ACHN (cell line): ENCODE measurements around the gene LRRC56.

Experiments used
- DNase-seq: peaks from one replicate; pipeline ENCODE4 v3.0.0-alpha.2; 2015
- in situ Hi-C: cut with HindIII; loops from 2 replicates; pipeline ENCODE4 v1.10.0; 2017; ENCODE audit warnings: low sequenced_read_pairs, low pct_ligation_motif_present, low pct_unique_long_range_greater_than_20kb

Gene LRRC56

DNA sequence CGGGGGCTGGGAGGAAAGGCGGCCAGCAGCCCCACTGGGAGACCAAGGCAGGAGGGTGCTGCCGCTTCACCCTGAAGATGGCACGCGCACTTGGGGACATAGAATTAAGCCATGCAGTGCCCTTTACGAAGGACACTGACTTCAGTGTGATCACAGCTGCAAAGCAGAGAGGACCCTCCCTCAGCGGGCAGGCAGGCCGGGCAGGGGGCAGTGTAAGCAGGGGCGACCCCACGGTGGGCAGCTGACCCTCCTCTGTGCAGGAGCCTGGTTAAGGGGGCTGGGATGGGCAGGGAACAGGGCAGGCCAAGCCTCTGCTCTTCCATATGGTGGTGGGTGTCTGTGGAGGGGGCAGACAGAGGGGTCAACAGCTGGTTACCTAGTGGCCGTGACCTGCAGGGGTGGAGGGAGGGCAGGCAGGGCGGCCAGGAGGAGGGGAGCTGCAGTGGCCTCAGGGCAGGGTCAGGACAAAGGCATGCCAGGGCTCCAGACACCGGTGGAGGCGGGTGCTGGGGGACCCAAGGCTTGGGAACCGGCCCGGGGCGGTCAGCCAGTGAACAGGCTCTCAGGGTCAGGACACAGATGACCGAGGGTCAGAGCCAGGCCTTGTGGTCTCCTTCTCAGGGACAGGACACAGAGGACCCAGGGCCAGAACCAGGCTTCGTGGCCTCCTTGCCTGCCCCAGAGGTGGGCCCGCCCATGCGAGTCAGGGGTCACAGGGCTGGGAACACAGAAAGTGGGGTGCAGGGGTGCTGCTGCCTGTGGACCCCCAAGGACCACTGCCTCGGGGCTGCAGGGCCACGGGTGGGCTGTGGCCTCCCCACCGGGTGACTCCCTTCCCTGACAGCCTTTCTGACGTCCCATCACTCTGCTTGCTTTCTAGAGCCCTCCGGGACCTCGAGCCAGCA, 16.0 kb downstream of the LRRC56 start:
- in situ Hi-C loops: no loop called here

DNA sequence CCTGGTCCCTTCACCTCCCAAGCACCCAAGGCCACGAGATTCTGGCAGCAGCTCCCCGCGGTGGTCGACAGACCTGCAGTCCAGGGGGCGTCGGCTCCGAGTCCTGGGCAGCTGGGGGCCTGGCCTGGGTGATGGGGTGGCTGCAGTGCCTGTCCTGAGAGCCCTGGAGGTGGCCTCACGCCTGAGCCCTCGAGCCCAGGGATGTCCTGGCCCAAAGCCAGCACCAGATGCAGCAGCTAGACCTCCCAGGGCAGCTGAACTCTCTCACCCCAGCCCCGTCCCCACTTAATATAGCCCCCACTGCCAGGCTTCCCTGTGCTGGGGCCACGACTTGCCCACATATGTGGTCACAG, 16.6 kb downstream of the LRRC56 start:
- in situ Hi-C loops: no loop called here

More for the DNA sequence above, 16.0 kb downstream of the LRRC56 start:
- DNase-seq: no peak

DNA sequence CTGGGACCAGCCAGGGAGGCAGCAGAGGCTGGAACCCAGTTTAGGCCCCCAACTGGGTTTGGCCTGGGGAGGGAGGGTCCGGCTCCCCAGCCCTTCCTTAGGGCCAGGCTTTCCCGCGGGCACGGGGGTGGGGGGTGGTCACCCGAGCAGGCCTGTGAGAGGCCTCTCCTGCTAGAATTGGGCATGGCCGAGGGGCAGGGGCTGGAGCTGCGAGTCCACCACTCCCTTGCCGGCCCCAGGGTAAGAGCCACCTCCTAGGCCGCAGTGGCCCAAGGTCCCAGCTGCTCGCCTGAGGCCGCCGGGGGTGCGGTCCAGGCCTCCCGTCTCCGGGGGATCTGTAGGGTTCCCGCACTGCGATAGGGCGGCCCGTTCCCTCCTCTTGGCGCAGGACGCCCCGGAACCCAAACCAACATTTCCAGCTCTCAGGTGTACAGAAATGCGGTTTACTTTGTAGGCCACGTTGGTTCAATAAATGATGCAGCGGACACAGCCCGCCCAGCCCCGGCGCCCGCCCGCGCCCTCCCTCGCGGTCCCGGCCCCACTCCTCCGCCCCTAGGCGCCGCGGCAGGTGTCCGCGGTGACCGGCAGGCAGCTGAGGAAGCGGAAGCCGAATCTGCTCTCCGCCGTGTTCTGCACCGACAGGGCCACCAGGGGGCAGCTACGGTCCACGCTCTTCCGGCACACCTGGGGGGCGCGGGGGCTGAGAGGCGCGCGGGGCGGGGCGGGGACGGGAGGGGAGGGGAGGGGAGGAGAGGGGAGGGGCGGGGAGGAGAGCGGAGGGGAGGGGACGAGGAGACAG, 17.3 kb downstream of the LRRC56 start:
- DNase-seq: peak; percentile 72
- in situ Hi-C loops: no loop called here

More for the DNA sequence above, 16.6 kb downstream of the LRRC56 start:
- no peak for DNase-seq

DNA sequence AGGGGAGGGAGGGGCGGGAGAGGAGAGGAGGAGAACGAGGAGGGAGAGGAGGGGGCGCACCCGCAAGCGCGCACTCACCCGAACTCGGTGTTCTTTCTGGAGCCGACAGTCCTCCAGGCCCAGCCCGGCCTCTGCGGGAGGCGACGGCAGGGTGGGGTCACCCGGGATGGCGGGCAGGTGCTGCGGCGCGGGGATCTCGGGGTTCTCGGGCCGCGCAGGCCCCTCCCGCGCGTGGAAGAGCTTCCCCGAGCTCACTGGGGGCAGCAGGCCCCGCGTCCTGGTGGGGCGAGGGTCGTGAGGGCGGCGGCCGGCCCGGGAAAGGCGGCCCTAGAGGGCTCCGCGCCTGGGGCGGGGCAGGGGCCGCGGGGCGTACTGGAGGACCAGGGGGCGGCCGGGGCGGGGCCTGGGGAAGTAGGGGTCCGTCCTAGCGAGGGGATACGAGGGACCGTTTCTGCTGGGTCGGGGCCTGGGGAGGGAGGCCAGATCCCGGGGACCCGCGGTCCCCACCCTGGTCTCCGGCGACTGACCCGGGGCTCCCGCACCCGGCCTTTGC, 18.0 kb downstream of the LRRC56 start:
- in situ Hi-C loops: no loop called here
- no peak for DNase-seq

GRCh38 chr11:555780-556661, 18.7 kb downstream of the LRRC56 start:
- DNase-seq: no peak
- in situ Hi-C loops: no loop called here

- in situ Hi-C loops: no loop called here
- no peak for DNase-seq
Observed at GRCh38 chr11:556662-557256, 19.4 kb downstream of the LRRC56 start.

DNA sequence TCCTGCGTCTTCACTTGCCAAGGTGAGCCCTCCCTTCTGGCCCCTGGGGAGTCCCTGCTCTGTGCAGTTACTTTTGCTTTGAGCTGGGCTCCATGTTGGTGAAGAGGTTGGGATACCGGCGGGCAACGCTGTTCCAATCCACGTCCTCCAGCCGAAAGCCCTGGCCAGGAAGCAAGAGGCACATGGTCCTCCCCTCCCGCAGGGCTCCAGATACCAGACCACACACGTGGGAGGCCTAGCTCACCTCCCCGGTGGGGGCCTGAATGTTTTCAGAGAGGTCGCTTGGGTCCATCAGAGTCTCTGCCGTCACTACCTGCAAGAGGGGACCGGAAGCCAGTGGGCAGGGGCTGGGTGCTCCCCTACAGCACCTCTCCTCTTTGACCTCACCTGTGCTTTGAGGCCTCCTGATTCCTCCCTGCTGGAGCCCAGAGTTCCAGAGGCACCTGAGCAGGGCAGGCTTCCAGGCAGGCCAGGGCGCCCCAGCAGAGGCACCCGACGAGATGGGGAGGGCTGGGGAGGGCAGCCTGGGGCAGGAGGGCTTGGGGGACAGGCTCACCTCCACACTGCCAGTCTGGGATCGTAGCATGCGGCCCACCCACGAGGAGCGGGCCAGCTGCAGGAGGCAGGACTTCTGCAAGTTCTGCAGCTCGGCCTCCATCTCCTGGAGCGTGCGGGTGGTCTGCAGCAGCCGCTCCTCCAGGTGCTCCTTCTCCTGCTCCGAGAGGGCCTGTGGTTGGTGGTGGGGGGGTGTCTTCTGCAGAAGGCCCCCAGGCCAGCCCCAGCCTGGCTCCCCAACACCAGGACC, 20.2 kb downstream of the LRRC56 start:
- in situ Hi-C loops: no loop called here
- DNase-seq: no peak

DNA sequence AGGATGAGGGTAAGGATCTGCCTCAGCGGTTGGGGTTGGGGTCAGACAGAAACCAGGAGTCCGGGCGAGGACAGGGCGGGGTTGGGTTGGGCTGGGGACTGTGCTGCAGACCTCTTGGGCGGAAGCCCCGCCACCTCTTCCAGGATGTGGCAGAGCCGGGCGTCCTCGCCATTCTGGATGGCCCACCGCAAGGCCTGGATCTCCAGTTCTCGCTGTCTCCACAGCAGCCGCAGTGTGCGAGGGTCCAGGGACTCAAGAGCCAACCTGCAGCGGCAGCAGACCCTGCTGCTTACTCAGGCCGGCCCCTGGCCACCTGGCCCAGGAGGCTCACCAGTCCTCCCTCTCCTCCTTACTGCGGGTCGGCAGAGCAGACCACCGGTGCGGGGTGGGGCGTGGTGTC, 21.2 kb downstream of the LRRC56 start:
- in situ Hi-C loops: no loop called here
- no peak for DNase-seq

DNA sequence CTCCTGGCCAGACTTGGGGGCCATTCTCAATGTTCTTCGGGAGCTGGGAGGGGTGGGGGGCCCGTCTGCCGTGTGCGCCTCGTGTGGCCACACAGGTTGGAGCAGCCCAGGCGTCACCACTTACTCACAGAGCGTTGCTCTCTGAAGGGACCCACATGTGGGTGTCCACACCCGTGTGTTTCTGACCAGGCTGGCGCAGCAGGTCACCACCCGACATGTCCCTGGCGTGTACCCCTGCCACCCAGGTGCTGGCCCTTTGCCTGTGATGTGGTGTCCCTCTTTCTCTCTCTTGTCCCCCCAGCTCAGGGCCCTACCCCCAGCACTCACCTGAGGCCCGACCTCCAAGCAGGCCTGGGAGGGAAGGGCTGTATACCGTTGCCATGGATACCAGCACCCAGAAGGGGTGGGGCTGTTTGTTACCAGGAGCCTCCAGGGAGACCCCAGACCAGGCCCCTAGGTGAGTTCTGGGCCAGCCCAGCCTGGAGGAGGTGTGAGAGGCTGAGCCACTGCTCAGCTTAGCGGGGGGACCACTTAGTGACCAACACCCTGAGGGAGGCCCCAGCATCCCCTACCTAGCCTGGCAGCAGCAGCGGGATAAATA, 21.8 kb downstream of the LRRC56 start:
- no peak for DNase-seq
- in situ Hi-C loops: no loop called here

DNA sequence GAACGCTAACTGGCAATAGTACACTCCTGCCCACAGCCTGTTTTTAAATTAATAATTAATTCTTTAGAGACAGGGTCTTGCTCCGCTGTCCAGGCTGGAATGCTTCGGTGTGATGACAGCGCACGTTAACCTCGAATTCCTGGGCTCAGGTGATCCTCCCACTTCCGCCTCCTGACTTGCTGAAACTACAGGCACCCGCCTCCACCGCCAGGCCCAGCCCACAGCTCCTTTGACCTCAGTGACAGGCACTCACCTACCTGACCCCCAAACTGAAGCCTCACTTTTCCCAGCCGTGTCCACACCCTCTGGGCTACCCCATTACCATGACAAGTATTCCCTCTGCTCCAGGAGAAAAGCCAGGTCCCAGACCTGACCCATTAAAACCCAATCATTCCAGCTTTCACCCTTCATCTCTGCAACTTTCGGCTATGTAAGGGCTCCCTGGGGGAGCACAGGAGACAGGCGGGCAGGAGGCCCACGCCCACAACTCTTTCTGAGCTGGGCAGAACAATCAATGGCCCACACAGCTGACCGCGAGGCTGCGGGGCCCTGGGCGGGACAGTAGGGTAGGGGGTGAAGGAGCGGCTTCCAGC, 22.5 kb downstream of the LRRC56 start:
- in situ Hi-C loops: no loop called here
- no peak for DNase-seq

DNA sequence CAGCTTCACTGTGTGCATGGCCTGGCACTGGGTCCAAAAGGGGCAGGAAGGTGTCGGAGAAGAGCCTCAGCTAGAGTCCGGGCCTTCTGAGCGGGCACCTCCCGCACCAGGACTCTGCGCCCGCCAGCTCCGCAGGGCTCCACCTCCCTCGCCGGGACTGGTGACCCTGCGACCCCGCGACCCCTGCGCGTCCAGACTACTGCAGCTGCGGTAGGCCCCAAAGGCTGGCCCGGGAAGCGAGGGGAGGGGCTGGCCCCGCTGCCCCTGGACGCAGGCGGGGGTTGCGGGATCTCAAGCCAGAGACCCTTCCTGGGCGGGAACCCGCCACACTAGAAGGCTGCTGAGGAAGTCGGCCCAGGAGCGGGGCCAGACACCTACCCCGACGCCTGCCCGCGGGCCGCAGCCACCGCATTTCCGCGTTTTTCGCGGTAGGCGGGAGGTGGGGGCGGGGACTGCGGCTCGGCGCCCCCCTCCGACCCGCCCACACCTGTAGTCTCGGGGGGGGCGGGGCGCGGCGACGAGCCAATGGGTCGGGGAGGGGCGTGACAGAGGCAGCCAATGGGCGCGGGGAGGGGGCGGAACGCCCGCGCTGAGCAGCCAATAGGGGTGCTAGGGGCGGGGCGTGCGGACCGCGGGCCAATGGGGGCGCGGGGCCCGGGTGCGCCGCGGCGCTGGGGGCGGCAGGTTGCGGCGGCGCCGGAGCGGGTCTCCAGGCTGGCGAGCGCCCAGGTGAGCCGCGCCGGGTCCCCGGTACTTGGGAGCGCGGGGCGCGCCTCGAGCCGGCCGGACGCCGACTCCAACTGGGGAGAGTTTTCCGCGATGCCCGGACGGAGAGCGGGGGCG, 23.2 kb downstream of the LRRC56 start, which contains the start of the genes LMNTD2 and RASSF7:
Gene LMNTD2, minus strand, starts transcription at position 434 of the 843 bp plus-strand sequence. Its CDS starts 22 bp downstream, at position 412.
Gene RASSF7, plus strand, starts transcription at position 666 of the 843 bp plus-strand sequence. CDS start 799 bp downstream, outside the sequence.
- in situ Hi-C loops: no loop called here
- DNase-seq: peak; percentile 84

DNA sequence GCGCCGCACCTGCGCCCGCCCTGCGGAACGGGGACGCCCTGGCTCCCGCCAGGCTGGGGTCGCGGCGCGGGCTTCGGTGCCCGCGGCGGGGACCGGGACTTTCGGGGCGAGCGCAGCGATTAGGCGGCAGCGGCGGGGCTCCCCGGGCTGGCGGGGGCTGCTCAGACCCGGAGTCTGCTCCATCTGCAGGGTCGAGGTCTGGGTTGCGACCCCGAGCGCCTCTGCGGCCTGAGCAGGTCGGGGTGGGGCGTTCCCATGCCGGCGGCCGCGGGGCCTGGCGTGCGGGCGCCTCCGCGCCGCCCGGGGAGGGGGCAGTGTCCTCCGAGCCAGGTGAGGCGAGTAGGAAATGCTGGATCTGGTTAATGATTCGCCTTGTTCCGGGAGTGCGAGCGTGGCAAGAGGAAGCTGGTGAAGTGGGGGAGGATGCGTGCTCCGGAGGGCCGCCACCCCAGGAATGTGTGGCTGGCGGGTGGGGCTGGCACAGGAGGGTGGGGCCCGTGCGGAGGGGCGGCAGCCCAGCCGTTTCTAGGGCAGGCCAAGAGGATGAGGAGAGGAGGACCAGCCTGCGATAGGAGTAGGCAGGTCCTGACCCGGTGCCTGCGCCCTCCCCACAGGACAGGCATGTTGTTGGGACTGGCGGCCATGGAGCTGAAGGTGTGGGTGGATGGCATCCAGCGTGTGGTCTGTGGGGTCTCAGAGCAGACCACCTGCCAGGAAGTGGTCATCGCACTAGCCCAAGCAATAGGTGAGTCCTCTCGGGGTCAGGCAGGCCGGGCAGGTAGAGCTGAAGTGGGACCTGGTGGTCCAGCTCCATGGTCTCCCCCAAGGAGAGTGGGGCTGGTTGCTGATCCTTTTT, 24.0 kb downstream of the LRRC56 start:
- in situ Hi-C loops: no loop called here

GRCh38 chr11:562046-562645, 24.8 kb downstream of the LRRC56 start:
- in situ Hi-C loops: no loop called here
- DNase-seq: no peak

More for the DNA sequence above, 24.0 kb downstream of the LRRC56 start:
- DNase-seq: peak; percentile 78

DNA sequence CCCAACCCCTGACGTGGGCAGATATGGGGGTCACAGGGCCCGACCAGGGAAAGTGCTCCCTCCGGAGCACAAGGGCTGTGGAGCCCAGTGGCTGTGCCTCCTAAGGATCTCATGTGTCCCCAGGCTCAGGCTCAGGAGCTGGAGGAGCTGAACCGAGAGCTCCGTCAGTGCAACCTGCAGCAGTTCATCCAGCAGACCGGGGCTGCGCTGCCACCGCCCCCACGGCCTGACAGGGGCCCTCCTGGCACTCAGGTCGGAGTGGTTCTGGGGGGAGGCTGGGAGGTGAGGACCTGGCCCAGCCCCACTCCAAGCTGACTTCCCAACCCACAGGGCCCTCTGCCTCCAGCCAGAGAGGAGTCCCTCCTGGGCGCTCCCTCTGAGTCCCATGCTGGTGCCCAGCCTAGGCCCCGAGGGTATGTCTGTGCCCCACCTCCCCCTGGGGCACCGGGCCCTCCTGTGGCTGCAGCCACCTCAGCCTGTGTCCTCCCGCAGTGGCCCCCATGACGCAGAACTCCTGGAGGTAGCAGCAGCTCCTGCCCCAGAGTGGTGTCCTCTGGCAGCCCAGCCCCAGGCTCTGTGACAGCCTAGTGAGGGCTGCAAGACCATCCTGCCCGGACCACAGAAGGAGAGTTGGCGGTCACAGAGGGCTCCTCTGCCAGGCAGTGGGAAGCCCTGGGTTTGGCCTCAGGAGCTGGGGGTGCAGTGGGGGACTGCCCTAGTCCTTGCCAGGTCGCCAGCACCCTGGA, 25.9 kb downstream of the LRRC56 start:
- no peak for DNase-seq
- in situ Hi-C loops: no loop called here
